ENCODE results near the gene SERTAD2.

Gene SERTAD2

GRCh38 chr2:64672708-64673107 lies 19.0 kb upstream of the SERTAD2 start:
- no peak for DNase-seq (ENCODE audit: low read depth in 2 of 2)

DNA sequence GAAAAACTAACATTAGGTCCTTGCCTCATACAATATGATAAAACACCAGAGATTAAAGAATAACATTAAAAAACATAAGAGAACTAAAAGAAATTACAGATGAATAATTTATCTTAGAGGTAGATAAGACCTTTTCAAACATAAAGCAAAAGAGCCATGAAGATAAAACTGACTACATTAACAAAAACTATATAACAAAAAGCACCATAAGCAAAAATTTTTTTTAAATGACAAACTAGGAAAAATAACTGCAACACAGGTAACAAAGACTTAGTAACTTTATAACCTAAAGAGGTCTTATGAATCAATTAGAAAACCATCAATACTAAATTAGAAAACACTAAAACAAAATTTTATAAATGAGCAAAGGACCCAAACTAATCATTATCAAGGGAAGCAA lies 16.3 kb upstream of the SERTAD2 start:
- no peak for DNase-seq (ENCODE audit: low read depth in 2 of 2)

DNA sequence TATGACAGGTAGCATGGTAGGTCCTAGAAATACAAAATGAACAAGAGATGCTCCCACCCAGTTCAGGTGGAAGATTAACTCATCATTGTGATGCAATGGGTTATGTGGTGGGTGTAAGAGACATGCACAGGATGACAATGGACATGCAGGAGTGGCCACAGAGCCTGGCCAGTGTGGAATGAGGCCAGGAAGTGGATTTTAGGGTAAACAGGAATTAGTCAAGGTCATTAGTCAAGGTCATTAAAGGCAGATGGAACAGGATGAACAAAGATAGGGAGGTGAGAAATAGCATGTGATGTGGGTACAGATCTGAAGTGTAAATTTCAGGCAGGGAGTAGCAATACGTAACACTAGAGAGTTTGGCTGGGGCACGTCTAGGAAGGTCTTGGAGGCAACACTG lies 15.6 kb upstream of the SERTAD2 start:
- DNase-seq (ENCODE audit: low read depth in 2 of 2) = no peak

DNA sequence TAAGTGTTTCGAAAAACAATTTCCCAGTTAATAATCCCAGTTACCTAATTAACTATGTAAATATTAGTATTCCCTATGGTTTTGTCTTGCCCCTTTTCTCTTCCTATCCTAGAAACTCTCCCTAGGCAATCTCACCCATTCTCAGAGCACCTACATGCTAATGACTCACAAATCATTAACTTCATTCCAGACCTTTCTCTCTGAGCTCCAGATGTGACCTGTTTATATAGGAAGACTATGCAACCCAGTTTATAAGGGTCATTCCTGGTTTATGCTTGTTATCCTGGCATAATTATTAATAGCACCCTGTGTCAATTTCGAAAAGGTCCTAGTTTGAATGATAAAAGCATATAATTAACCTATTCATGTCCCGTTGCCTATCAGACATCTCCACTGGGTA lies 14.8 kb upstream of the SERTAD2 start:
- DNase-seq (ENCODE audit: low read depth in 2 of 2) = no peak

DNA sequence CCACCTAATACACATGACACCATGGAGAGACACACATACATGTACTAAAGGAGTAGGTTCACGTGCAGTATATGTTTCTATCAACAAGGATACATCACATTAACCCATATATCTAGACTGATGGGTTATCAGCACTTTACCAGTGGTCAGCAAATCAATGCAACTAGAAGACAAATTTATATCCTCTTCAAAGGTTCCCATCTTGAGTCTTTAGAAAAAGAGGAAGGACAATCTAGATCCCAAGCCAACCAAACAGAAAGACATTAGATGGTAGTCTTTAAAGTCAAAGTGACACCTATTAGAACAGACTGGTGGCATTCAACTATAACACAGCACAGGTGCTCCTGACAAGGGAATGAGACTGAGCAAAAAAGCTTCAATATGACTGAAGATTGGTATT lies 13.8 kb upstream of the SERTAD2 start:
- no peak for DNase-seq (ENCODE audit: low read depth in 2 of 2)

GRCh38 chr2:64666810-64667438 lies 13.2 kb upstream of the SERTAD2 start:
- DNase-seq (ENCODE audit: low read depth in 2 of 2) = no peak

GRCh38 chr2:64665709-64666108 lies 12.0 kb upstream of the SERTAD2 start:
- DNase-seq (ENCODE audit: low read depth in 2 of 2) = no peak

DNA sequence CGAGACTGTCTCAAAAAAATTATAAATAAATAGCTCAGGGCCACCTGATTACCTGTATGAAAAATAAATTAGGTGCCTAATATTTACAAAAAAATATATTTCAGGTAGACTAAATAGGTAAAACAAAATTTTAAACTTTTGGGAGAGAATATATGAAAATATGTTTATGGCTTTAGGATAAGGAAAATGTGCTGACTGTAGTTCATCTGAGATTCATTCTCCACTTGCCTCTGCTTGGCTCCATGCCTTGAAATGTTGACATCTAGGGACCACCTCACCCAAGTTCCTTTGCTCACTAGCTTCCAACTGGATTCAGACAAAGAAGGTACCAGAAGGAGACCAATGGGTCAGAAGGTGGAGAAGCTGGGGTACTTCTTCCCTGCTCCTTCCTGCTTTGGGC lies 9.7 kb upstream of the SERTAD2 start:
- no peak for DNase-seq (ENCODE audit: low read depth in 2 of 2)

GRCh38 chr2:64661741-64662169 lies 8.0 kb upstream of the SERTAD2 start:
- DNase-seq (ENCODE audit: low read depth in 2 of 2) = no peak

DNA sequence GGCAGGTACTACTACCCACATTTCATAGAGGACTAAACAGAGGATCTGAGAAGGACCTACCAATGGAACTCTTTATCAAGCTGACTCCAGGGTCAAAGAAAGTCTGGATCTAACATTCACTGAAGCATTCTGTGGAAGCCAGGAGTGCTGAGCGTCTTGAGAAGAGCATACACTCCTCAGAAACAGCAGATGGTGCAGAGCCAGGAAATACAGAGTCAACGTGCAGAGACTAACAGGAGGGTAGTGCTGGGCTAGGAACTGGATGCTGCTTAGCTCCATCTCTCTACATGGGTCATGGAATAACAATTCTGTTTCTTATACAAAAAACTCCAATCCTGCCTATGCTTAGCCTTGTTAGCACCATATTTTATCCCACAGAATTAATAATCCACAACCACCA lies 5.5 kb upstream of the SERTAD2 start:
- no peak for DNase-seq (ENCODE audit: low read depth in 2 of 2)

DNA sequence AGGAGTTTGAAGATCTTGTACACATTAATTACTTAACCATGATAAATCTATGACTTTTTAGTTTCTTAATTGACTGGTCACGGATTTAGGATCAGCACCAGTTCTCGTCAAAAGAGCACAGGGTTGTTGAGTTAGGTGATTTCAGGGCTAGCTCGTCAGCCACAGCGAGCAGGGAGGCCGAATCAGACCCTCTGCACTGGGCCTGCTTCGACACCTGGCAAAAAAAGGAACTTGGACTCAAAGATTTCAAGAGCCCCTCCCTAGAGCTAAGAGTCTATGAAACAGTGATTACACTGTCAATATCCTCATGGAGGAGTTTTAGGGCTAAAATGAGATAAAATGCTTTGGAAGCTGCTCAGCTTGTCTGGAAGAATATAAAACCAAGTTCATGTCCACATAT lies 4.6 kb upstream of the SERTAD2 start:
- no peak for DNase-seq (ENCODE audit: low read depth in 2 of 2)

DNA sequence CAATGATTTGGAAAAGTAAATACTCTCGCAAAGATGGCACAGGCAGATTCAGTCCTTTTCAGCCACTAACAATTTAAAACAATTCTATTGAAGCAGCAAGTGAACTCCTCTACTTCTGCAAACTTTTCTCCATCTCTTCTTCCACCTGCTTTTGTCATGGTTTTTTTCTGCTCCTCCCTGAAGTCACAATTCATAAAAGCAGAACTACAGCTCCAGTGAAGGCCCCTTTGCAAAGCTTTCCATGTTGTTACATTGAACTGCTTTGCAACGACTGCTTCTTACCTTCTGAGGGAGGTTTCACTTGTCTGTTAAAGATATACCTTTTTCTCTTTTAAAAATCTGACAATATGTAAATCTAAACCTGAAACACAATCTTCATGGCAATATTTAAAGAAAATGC lies 3.7 kb upstream of the SERTAD2 start:
- DNase-seq (ENCODE audit: low read depth in 2 of 2) = no peak

GRCh38 chr2:64656379-64656778 lies 2.7 kb upstream of the SERTAD2 start:
- DNase-seq (ENCODE audit: low read depth in 2 of 2) = no peak

- no peak for DNase-seq (ENCODE audit: low read depth in 2 of 2)
These were observed 2.2 kb upstream of the SERTAD2 start for GRCh38 chr2:64655873-64656272.

- no peak for DNase-seq (ENCODE audit: low read depth in 2 of 2)
These were observed 1.4 kb upstream of the SERTAD2 start for GRCh38 chr2:64655018-64655664.

GRCh38 chr2:64654063-64654811 lies 524 bp upstream of the SERTAD2 start:
- DNase-seq (ENCODE audit: low read depth in 2 of 2) = peak; percentile 48 to 56

DNA sequence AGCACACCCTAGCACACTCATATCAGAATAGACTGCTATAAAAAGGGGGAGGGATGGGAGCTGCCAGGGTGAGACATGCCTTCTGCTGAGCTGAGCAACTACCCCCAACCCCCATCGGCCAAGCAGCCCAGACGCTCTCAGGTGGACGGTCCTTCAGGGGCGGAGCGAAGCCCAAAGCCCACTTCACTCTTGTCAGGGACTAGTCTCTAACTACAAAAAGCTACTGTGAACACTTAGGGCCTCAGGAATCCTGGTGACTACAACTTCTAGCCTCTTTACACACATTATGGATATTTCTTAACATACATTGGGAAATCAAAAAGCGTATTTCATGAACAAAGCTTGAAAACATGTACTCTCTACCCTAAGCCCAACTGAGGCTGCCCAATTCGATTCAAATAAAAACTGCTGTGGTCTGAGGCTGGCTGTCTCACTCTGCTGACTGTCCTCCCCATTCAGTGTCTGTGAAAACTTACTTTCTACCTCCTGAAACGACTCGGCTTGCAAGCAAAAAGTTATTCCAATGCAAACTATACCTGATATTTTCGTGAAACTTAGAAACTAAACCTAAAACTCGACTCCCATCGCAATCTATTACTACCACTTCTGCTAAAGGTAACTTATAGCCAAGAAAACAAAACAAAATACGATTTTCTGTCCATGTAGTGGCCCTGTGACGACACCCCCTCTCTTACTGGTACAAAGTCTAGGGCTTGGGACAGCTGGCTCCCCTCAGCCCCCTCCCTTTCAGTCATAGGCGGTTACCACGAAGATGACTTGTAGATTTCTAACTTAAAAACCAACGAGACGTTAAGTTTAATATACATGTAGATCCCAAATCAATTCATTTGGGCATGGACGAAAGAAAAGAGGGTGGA lies 1.2 kb downstream of the SERTAD2 start:
- DNase-seq (ENCODE audit: low read depth in 2 of 2) = no peak

DNA sequence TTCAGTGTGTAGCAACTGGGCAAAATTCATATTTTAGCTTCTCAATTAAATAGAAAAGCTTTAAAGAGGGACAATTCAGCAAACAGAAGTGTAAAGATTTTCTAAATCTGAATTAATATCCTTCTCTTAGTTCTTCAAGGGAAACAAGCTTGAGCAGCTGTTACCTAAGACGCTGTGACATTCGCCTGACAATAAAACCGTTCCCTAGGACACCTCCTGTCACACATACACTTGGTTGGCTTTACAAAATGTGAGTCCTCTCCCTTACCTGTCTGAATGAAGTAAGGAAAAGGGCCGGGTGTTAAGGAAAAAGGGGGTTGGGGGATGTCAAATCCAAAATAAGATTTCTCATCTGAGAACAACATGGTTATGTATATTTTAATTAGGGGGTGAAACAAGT lies 2.1 kb downstream of the SERTAD2 start:
- DNase-seq (ENCODE audit: low read depth in 2 of 2) = no peak

DNA sequence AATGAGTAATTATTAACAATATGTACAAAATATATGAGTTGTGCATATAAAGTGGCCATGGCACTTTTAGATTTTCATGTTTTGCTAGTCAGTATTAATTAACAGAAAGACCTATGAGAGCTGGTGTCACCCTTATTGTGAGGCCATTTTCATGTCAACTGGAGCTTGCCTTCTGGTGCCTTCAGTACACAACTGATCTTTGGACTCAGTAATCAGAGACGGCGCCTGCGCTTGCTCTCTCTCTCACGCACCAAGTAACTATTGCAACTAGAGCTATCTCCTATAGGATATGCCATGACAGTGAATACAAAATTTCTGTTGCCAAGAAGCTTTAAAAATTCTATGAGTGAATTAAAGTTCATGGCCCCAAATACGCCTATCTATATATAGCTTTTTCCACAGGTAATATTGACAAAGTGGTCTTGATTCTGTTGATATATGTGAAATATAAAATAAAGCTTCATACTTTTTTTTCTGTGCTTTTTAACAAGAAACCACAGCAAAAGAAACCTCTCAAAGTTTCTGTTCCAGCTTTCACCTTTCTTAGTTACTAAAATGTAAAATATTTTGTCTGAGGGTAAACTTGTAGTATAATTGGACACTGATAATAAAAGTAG lies 2.9 kb downstream of the SERTAD2 start:
- no peak for DNase-seq (ENCODE audit: low read depth in 2 of 2)

DNA sequence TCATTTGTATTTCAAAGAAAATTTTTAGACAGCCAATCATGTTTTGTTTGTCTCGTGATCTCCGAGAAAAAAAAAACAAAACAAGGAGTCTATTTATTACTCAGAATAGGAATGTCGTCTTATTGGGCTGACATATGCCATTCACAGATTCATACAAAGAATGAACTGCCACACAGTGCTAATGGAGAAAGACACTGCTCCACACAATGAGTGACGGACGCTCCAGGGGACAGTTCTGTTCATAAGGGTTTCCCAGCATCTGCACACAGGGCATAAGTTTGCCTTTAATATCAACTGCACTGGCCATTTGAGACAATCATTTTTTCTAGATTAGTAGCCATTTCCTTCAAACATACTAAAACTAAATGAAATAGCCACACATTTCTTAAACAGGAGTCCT lies 3.4 kb downstream of the SERTAD2 start:
- DNase-seq (ENCODE audit: low read depth in 2 of 2) = no peak

- DNase-seq (ENCODE audit: low read depth in 2 of 2) = no peak
These were observed 4.1 kb downstream of the SERTAD2 start for GRCh38 chr2:64649626-64650025.

GRCh38 chr2:64649013-64649484 lies 4.7 kb downstream of the SERTAD2 start:
- no peak for DNase-seq (ENCODE audit: low read depth in 2 of 2)
